Measurements from ENCODE around the gene TRDN.
"Not testable (repeated sequence)": the region's sequence is repeated elsewhere in the genome, so short reads cannot be mapped to it uniquely, and the experiment has no call there.

TRDN gene

GRCh38 chr6:123333000-123333756 is 303.6 kb downstream of the TRDN start:
- H3K9ac ChIP-seq (ENCODE audit: insufficient read length, low read depth): no peak overlapping the region
- H3K9me3 ChIP-seq (ENCODE audit: insufficient read depth, low read length): no peaks in the 10 kb centered on the region
- H3K27me3 ChIP-seq (ENCODE audit: insufficient read depth, insufficient read length): no peaks in the 10 kb centered on the region
- no peaks in the 10 kb centered on the region for H3K4me1 ChIP-seq (ENCODE audit: insufficient read depth, insufficient read length)
- DNase-seq (ENCODE audit: low read depth, low spot score): no peak
- no peaks in the 10 kb centered on the region for H3K36me3 ChIP-seq (ENCODE audit: insufficient read depth, insufficient read length, low read length)
- TF ChIP-seq YY1 (IDR thresholded peaks at IDR 0.05; ENCODE audit: insufficient read depth, insufficient read length) (no peak), SUZ12 (IDR thresholded peaks at IDR 0.05; ENCODE audit: extremely low read depth, insufficient read depth, insufficient read length) (no peak), ZNF274 (IDR thresholded peaks at IDR 0.05; ENCODE audit: low read depth, low read length) (no peak)
- H3K4me3 ChIP-seq (ENCODE audit: insufficient read length, low read depth): no peak overlapping the region

GRCh38 chr6:123332070-123332469 is 304.7 kb downstream of the TRDN start:
- Histone ChIP-seq H3K9ac (ENCODE audit: insufficient read length, low read depth) (no peak overlapping the region), H3K36me3 (ENCODE audit: insufficient read depth, insufficient read length, low read length) (no peaks in the 10 kb centered on the region), H3K27me3 (ENCODE audit: insufficient read depth, insufficient read length) (no peaks in the 10 kb centered on the region), H3K9me3 (ENCODE audit: insufficient read depth, low read length) (no peaks in the 10 kb centered on the region), H3K4me3 (ENCODE audit: insufficient read length, low read depth) (no peak overlapping the region), H3K4me1 (ENCODE audit: insufficient read depth, insufficient read length) (no peaks in the 10 kb centered on the region)
- TF ChIP-seq YY1 (IDR thresholded peaks at IDR 0.05; ENCODE audit: insufficient read depth, insufficient read length) (no peak), SUZ12 (IDR thresholded peaks at IDR 0.05; ENCODE audit: extremely low read depth, insufficient read depth, insufficient read length) (no peak), ZNF274 (IDR thresholded peaks at IDR 0.05; ENCODE audit: low read depth, low read length) (no peak)
- no peak for DNase-seq (ENCODE audit: low read depth, low spot score)

GRCh38 chr6:123329337-123329736 is 307.4 kb downstream of the TRDN start:
- no peaks in the 10 kb centered on the region for H3K4me1 ChIP-seq (ENCODE audit: insufficient read depth, insufficient read length)
- TF ChIP-seq SUZ12 (IDR thresholded peaks at IDR 0.05; ENCODE audit: extremely low read depth, insufficient read depth, insufficient read length) (no peak), YY1 (IDR thresholded peaks at IDR 0.05; ENCODE audit: insufficient read depth, insufficient read length) (no peak), ZNF274 (IDR thresholded peaks at IDR 0.05; ENCODE audit: low read depth, low read length) (no peak)

GRCh38 chr6:123323452-123324329 is 313.1 kb downstream of the TRDN start:
- H3K9ac ChIP-seq (ENCODE audit: insufficient read length, low read depth): no peak overlapping the region

More at GRCh38 chr6:123329337-123329736, 307.4 kb downstream of the TRDN start:
- DNase-seq (ENCODE audit: low read depth, low spot score): no peak
- Histone ChIP-seq H3K27me3 (ENCODE audit: insufficient read depth, insufficient read length) (no peaks in the 10 kb centered on the region), H3K36me3 (ENCODE audit: insufficient read depth, insufficient read length, low read length) (no peaks in the 10 kb centered on the region), H3K9me3 (ENCODE audit: insufficient read depth, low read length) (no peaks in the 10 kb centered on the region), H3K4me3 (ENCODE audit: insufficient read length, low read depth) (no peak overlapping the region), H3K9ac (ENCODE audit: insufficient read length, low read depth) (no peak overlapping the region)

GRCh38 chr6:123321020-123321419 is 315.7 kb downstream of the TRDN start:
- H3K9me3 ChIP-seq (ENCODE audit: insufficient read depth, low read length): no peaks in the 10 kb centered on the region

More at GRCh38 chr6:123323452-123324329, 313.1 kb downstream of the TRDN start:
- DNase-seq (ENCODE audit: low read depth, low spot score): no peak
- Histone ChIP-seq H3K4me3 (ENCODE audit: insufficient read length, low read depth) (no peak overlapping the region), H3K36me3 (ENCODE audit: insufficient read depth, insufficient read length, low read length) (no peaks in the 10 kb centered on the region), H3K9me3 (ENCODE audit: insufficient read depth, low read length) (no peaks in the 10 kb centered on the region), H3K4me1 (ENCODE audit: insufficient read depth, insufficient read length) (no peaks in the 10 kb centered on the region), H3K27me3 (ENCODE audit: insufficient read depth, insufficient read length) (no peaks in the 10 kb centered on the region)
- TF ChIP-seq YY1 (IDR thresholded peaks at IDR 0.05; ENCODE audit: insufficient read depth, insufficient read length) (no peak), SUZ12 (IDR thresholded peaks at IDR 0.05; ENCODE audit: extremely low read depth, insufficient read depth, insufficient read length) (no peak), ZNF274 (IDR thresholded peaks at IDR 0.05; ENCODE audit: low read depth, low read length) (no peak)

GRCh38 chr6:123316733-123317323 is 319.9 kb downstream of the TRDN start:
- Histone ChIP-seq H3K27me3 (ENCODE audit: insufficient read depth, insufficient read length) (no peaks in the 10 kb centered on the region), H3K9ac (ENCODE audit: insufficient read length, low read depth) (no peak overlapping the region), H3K9me3 (ENCODE audit: insufficient read depth, low read length) (no peaks in the 10 kb centered on the region), H3K36me3 (ENCODE audit: insufficient read depth, insufficient read length, low read length) (no peaks in the 10 kb centered on the region), H3K4me3 (ENCODE audit: insufficient read length, low read depth) (no peak overlapping the region), H3K4me1 (ENCODE audit: insufficient read depth, insufficient read length) (no peaks in the 10 kb centered on the region)
- TF ChIP-seq ZNF274 (IDR thresholded peaks at IDR 0.05; ENCODE audit: low read depth, low read length) (no peak), SUZ12 (IDR thresholded peaks at IDR 0.05; ENCODE audit: extremely low read depth, insufficient read depth, insufficient read length) (no peak), YY1 (IDR thresholded peaks at IDR 0.05; ENCODE audit: insufficient read depth, insufficient read length) (no peak)
- no peak for DNase-seq (ENCODE audit: low read depth, low spot score)

More at GRCh38 chr6:123321020-123321419, 315.7 kb downstream of the TRDN start:
- no peak overlapping the region for H3K4me3 ChIP-seq (ENCODE audit: insufficient read length, low read depth)
- H3K4me1 ChIP-seq (ENCODE audit: insufficient read depth, insufficient read length): no peaks in the 10 kb centered on the region
- no peaks in the 10 kb centered on the region for H3K27me3 ChIP-seq (ENCODE audit: insufficient read depth, insufficient read length)
- DNase-seq (ENCODE audit: low read depth, low spot score): no peak
- H3K9ac ChIP-seq (ENCODE audit: insufficient read length, low read depth): no peak overlapping the region
- TF ChIP-seq SUZ12 (IDR thresholded peaks at IDR 0.05; ENCODE audit: extremely low read depth, insufficient read depth, insufficient read length) (no peak), ZNF274 (IDR thresholded peaks at IDR 0.05; ENCODE audit: low read depth, low read length) (no peak)
- H3K36me3 ChIP-seq (ENCODE audit: insufficient read depth, insufficient read length, low read length): no peaks in the 10 kb centered on the region

- not testable (repeated sequence) for H3K36me3 ChIP-seq (ENCODE audit: insufficient read depth, insufficient read length, low read length); H3K4me1 ChIP-seq (ENCODE audit: insufficient read depth, insufficient read length); H3K9me3 ChIP-seq (ENCODE audit: insufficient read depth, low read length); H3K9ac ChIP-seq (ENCODE audit: insufficient read length, low read depth); H3K4me3 ChIP-seq (ENCODE audit: insufficient read length, low read depth); H3K27me3 ChIP-seq (ENCODE audit: insufficient read depth, insufficient read length); DNase-seq (ENCODE audit: low read depth, low spot score)
Measured at GRCh38 chr6:123314459-123314858, 322.3 kb downstream of the TRDN start.

Measured in NT2/D1 (cell line).